HEK293 (cell line): Measurements from ENCODE around the gene IGFLR1.
"Not testable (repeated sequence)": the region's sequence is repeated elsewhere in the genome, so short reads cannot be mapped to it uniquely, and the experiment has no call there.

Experiments used
- CTCF ChIA-PET: fragments of 350-600 bp; formaldehyde crosslinking; extraction: SDS; loops from one replicate; lab custom pipeline; 2021; ENCODE audit warnings: antibody characterized with exemption; lab: Yijun Ruan, JAX
- POLR2A ChIA-PET: fragments of 300-600 bp; formaldehyde crosslinking; extraction: SDS; loops from one replicate; lab custom pipeline; 2020; ENCODE audit warnings: antibody characterized with exemption, inconsistent platforms; lab: Yijun Ruan, JAX
- H3K27ac ChIP-seq: fragments of 200-500 bp; sonication (Bioruptor generic); 2 replicates; pipeline ENCODE4 v1.5.1; 2014; ENCODE audit warnings: low read depth, low read length, control low read depth, inconsistent platforms; ENCODE audit errors: extremely low read depth
- H3K36me3 ChIP-seq, 2 experiments: fragments of 200-500 bp in 1 of 2; sonication (Bioruptor generic) in 1 of 2; 1 replicate in 1 of 2; 2 replicates in 1 of 2; pipeline ENCODE4 v1.5.1; 2014 to 2017; ENCODE audit warnings: inconsistent platforms in 2 of 2, low read length in 2 of 2; ENCODE audit not compliant: control insufficient read depth in 2 of 2, insufficient read depth in 1 of 2
- H3K4me1 ChIP-seq: fragments of 200-500 bp; sonication (Bioruptor generic); 2 replicates; pipeline ENCODE4 v1.5.1; 2014; ENCODE audit warnings: mild to moderate bottlenecking, low read length, inconsistent platforms; ENCODE audit not compliant: control insufficient read depth, insufficient read depth
- H3K4me3 ChIP-seq: 2 replicates; pipeline ENCODE4 v1.5.1; 2011; ENCODE audit warnings: low read depth, mild to moderate bottlenecking, control low read depth, low read length, moderate library complexity
- H3K9me3 ChIP-seq: fragments of 200-500 bp; sonication (Bioruptor generic); 2 replicates; pipeline ENCODE4 v1.5.1; 2014; ENCODE audit warnings: low read depth, low read length, inconsistent platforms; ENCODE audit not compliant: control insufficient read depth, insufficient read depth
- BCL11A ChIP-seq: fragments of 450-650 bp; formaldehyde crosslinking; IDR thresholded peaks from 2 replicates; pipeline ENCODE4 v1.5.1; 2016; ENCODE audit warnings: low read depth, missing biosample characterization, missing genetic modification characterization
- EGR2 ChIP-seq: fragments of 450-650 bp; formaldehyde crosslinking; IDR thresholded peaks from 2 replicates; pipeline ENCODE4 v1.5.1; 2016; ENCODE audit warnings: low read depth, missing biosample characterization, missing genetic modification characterization
- GLIS2 ChIP-seq: fragments of 450-650 bp; formaldehyde crosslinking; IDR thresholded peaks from 2 replicates; pipeline ENCODE4 v1.5.1; 2016; ENCODE audit warnings: missing biosample characterization, missing genetic modification characterization
- ZBTB7A ChIP-seq: fragments of 450-650 bp; formaldehyde crosslinking; IDR thresholded peaks from 2 replicates; pipeline ENCODE4 v1.5.1; 2016; ENCODE audit warnings: low read depth, missing biosample characterization, missing genetic modification characterization
- ZBTB8A ChIP-seq: fragments of 450-650 bp; formaldehyde crosslinking; IDR thresholded peaks from 2 replicates; pipeline ENCODE4 v1.5.1; 2016; ENCODE audit warnings: missing biosample characterization, missing genetic modification characterization
- ZNF112 ChIP-seq: fragments of 450-650 bp; formaldehyde crosslinking; IDR thresholded peaks from 2 replicates; pipeline ENCODE4 v1.5.0; 2017; ENCODE audit warnings: missing biosample characterization, missing genetic modification characterization
- ZNF121 ChIP-seq: fragments of 450-650 bp; formaldehyde crosslinking; IDR thresholded peaks from 2 replicates; pipeline ENCODE4 v1.5.1; 2016; ENCODE audit warnings: missing biosample characterization, missing genetic modification characterization
- ZNF18 ChIP-seq: fragments of 450-650 bp; formaldehyde crosslinking; IDR thresholded peaks from 2 replicates; pipeline ENCODE4 v1.5.1; 2016; ENCODE audit warnings: missing biosample characterization, missing genetic modification characterization
- ZNF350 ChIP-seq: fragments of 450-650 bp; formaldehyde crosslinking; IDR thresholded peaks from 2 replicates; pipeline ENCODE4 v1.5.0; 2017; ENCODE audit warnings: missing biosample characterization, mild to moderate bottlenecking, missing genetic modification characterization
- ZNF354C ChIP-seq: fragments of 450-650 bp; formaldehyde crosslinking; IDR thresholded peaks from 2 replicates; pipeline ENCODE4 v1.5.1; 2016; ENCODE audit warnings: missing biosample characterization, missing genetic modification characterization, low read depth, borderline replicate concordance
- ZNF600 ChIP-seq: fragments of 450-650 bp; formaldehyde crosslinking; IDR thresholded peaks from 2 replicates; pipeline ENCODE4 v1.5.1; 2016; ENCODE audit warnings: missing biosample characterization, missing genetic modification characterization
- ZNF639 ChIP-seq: fragments of 450-650 bp; formaldehyde crosslinking; IDR thresholded peaks from 2 replicates; pipeline ENCODE4 v1.5.1; 2016; ENCODE audit warnings: missing biosample characterization, missing genetic modification characterization
- ZNF707 ChIP-seq: fragments of 450-650 bp; formaldehyde crosslinking; IDR thresholded peaks from 2 replicates; pipeline ENCODE4 v1.5.1; 2016; ENCODE audit warnings: missing biosample characterization, missing genetic modification characterization
- TF ChIP-seq, protein P1 (sequence below): fragments of 450-650 bp; formaldehyde crosslinking; IDR thresholded peaks from 2 replicates; pipeline ENCODE4 v1.5.1; 2016; ENCODE audit warnings: missing biosample characterization, missing genetic modification characterization

Gene IGFLR1

GRCh38 chr19:35725216-35725861, 16.9 kb downstream of the IGFLR1 start:
- Histone ChIP-seq H3K36me3 (peaks cover 98 to 100% of the 10 kb centered on the region in 2 experiments), H3K9me3 (no peaks in the 10 kb centered on the region), H3K27ac (0 out of 2 replicates have a peak overlapping the region, but pooled peaks have one; percentile 9), H3K4me3 (no peak overlapping the region), H3K4me1 (no peaks in the 10 kb centered on the region)
- POLR2A ChIA-PET, result interaction anchor here (1.7 to 13.6 kb wide), 2 partner anchors 12 to 23 kb away, joined by 6 to 204 read pairs; partner anchors contain the start of gene LIN37
- TF ChIP-seq ZNF600 (0 out of 2 replicates have a peak, but pooled peaks have one; percentile 13), BCL11A (tag by site-specific recombination) (no peak), GLIS2 (tag by site-specific recombination) (peak; percentile 44; the same call in 1 of the 2 replicates)
- CTCF ChIA-PET, result interaction anchor here (0.6 to 0.9 kb wide), 2 partner anchors 19 to 33 kb away, joined by 3 to 6 read pairs; no protein-coding TSS in a partner anchor

GRCh38 chr19:35724560-35724959, 17.7 kb downstream of the IGFLR1 start:
- TF ChIP-seq ZNF18 (tag by site-specific recombination) (no peak), ZNF639 (tag by site-specific recombination) (no peak), ZBTB7A (no peak), ZNF112 (no peak), ZNF350 (tag by site-specific recombination) (no peak)
- TF ChIP-seq, protein P1, sequence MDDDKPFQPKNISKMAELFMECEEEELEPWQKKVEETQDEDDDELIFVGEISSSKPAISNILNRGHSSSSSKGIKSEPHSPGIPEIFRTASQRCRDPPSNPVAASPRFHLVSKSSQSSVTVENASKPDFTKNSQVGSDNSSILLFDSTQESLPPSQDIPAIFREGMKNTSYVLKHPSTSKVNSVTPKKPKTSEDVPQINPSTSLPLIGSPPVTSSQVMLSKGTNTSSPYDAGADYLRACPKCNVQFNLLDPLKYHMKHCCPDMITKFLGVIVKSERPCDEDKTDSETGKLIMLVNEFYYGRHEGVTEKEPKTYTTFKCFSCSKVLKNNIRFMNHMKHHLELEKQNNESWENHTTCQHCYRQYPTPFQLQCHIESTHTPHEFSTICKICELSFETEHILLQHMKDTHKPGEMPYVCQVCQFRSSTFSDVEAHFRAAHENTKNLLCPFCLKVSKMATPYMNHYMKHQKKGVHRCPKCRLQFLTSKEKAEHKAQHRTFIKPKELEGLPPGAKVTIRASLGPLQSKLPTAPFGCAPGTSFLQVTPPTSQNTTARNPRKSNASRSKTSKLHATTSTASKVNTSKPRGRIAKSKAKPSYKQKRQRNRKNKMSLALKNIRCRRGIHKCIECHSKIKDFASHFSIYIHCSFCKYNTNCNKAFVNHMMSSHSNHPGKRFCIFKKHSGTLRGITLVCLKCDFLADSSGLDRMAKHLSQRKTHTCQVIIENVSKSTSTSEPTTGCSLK (tag by site-specific recombination), result no peak
- Histone ChIP-seq H3K9me3 (no peaks in the 10 kb centered on the region), H3K27ac (no peak overlapping the region), H3K4me3 (no peak overlapping the region), H3K36me3 (peaks cover 97 to 98% of the 10 kb centered on the region in 2 experiments), H3K4me1 (no peaks in the 10 kb centered on the region; the same call in 1 of the 2 replicates)
- POLR2A ChIA-PET, result interaction anchor here (0.5 to 13.6 kb wide), 3 partner anchors 13 to 93 kb away, joined by 6 to 204 read pairs (median 9); partner anchors contain the start of gene LIN37
- CTCF ChIA-PET, result interaction anchor here (0.6 to 0.9 kb wide), 4 partner anchors 13 to 34 kb away, joined by 3 to 6 read pairs (median 3); no protein-coding TSS in a partner anchor

- H3K4me1 ChIP-seq, H3K4me3 ChIP-seq, H3K9me3 ChIP-seq, H3K27ac ChIP-seq: not testable (repeated sequence)
- POLR2A ChIA-PET, result interaction anchor here (1.4 to 13.6 kb wide), 3 partner anchors 13 to 24 kb away, joined by 6 to 204 read pairs (median 9); partner anchors contain the start of genes LIN37, PSENEN and U2AF1L4
- TF ChIP-seq ZNF121 (tag by site-specific recombination), result peak; percentile 91
- CTCF ChIA-PET, result interaction anchor here (0.7 to 0.9 kb wide), 2 partner anchors 13 to 32 kb away, joined by 3 read pairs; no protein-coding TSS in a partner anchor
- H3K36me3 ChIP-seq, result peaks cover 97 to 98% of the 10 kb centered on the region in 2 experiments
Measured at GRCh38 chr19:35724132-35724531, 18.1 kb downstream of the IGFLR1 start.

- no peak for TF ChIP-seq ZNF354C (tag by site-specific recombination)
- no peak for TF ChIP-seq EGR2
- TF ChIP-seq ZBTB8A (tag by site-specific recombination), result no peak
- TF ChIP-seq ZNF707 (tag by site-specific recombination), result no peak
- TF ChIP-seq GLIS2 (tag by site-specific recombination), result peak; percentile 64
- Histone ChIP-seq H3K27ac (no peak overlapping the region), H3K4me1 (peaks cover 9% of the 10 kb centered on the region), H3K9me3 (no peaks in the 10 kb centered on the region), H3K36me3 (peaks cover 92 to 93% of the 10 kb centered on the region in 2 experiments), H3K4me3 (no peak overlapping the region)
- ChIA-PET POLR2A (interaction anchor here (1.0 to 13.6 kb wide), 3 partner anchors 14 to 79 kb away, joined by 3 to 204 read pairs (median 9); partner anchors contain the start of genes PSENEN and U2AF1L4), CTCF (interaction anchor here (0.6 kb wide), 1 partner anchor 17 kb away, joined by 3 read pairs; no protein-coding TSS in a partner anchor)
Measured at GRCh38 chr19:35723671-35724070, 18.6 kb downstream of the IGFLR1 start.
